Measurements from ENCODE around the gene MIPEP. TPM values are rescaled to one million over a fixed set of nuclear protein-coding genes. Genes with fewer than 3 reads are reported as not detected.

MIPEP gene
- total and polyA plus RNA-seq, 2 experiments from 2014 or later: 12.6 to 19.6 TPM

DNA sequence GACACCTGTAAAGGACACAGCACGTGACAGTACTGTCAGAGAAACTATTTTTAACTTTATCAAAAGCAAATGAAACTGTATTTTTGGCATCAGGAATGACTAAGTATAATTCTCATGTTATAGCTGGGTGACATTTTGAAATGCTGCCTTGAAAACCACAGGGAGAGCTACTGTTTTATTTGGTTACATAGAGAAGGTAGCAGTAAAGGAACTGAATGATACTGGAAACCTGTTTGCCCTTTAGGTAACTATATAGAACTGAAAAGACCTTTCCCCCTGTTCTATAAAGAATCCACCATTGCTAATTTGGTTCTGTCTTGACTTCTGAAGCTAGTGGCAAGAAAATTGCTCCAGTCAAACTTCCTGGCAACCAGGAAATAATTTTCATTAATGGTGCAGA lies 39.1 kb downstream of the MIPEP start:
- in situ Hi-C loops (cut with MboI): no loop called here
- H3K4me3 ChIP-seq: no peak overlapping the region
- H3K4me2 ChIP-seq (ENCODE audit: unreplicated experiment): no peak overlapping the region
- H3K9me2 ChIP-seq (ENCODE audit: insufficient read depth): no peaks in the 10 kb centered on the region
- TF ChIP-seq EZH2 (IDR thresholded peaks at IDR 0.05; ENCODE audit: insufficient read depth, poor library complexity, severe bottlenecking): no peak
- no peak for TF ChIP-seq EZH2phosphoT487 (IDR thresholded peaks at IDR 0.05; ENCODE audit: insufficient read depth, low read depth)
- H3K36me3 ChIP-seq (ENCODE audit: low read depth): no peaks in the 10 kb centered on the region
- no peak for DNase-seq
- H2AFZ ChIP-seq: no peak overlapping the region
- H3K9ac ChIP-seq: no peak overlapping the region
- H3K9me3 ChIP-seq (ENCODE audit: low read depth): no peaks in the 10 kb centered on the region
- H3K27ac ChIP-seq: no peak overlapping the region
- no peaks in the 10 kb centered on the region for H3F3A ChIP-seq (ENCODE audit: insufficient read depth)
- H4K20me1 ChIP-seq (ENCODE audit: insufficient read depth): no peaks in the 10 kb centered on the region
- H3K79me2 ChIP-seq (ENCODE audit: insufficient read depth): no peaks in the 10 kb centered on the region
- 96% methylated on average over 1 of the region's 1 CpG for WGBS, 2 experiments (ENCODE audit: low coverage in 1 of 2, low lambda C conversion rate in 2 of 2, missing lambda C conversion rate in 2 of 2)
- no peaks in the 10 kb centered on the region for H3K27me3 ChIP-seq (replicated peaks; ENCODE audit: insufficient read depth)
- no peaks in the 10 kb centered on the region for H3K4me1 ChIP-seq (ENCODE audit: insufficient read depth)

DNA sequence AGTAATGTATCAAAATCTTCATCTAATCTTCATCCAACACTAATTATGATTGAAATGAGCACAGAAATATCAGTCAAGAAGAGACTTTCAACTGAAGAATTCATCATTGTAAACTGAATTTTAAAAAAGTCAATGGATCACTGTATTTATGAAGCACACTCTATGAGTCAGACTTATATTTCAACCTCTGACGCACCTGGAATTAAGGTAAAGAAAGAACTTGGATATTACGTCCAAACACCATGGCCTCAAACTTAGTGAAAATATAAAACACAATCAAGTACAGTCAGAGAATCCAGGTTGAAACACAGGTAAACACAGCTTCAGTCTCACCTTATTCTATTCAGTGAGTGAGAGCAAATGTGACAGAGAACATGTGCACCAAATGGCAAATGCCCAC lies 39.5 kb downstream of the MIPEP start:
- no peaks in the 10 kb centered on the region for H3K36me3 ChIP-seq (ENCODE audit: low read depth)
- no peak overlapping the region for H3K4me2 ChIP-seq (ENCODE audit: unreplicated experiment)
- H3K79me2 ChIP-seq (ENCODE audit: insufficient read depth): no peaks in the 10 kb centered on the region
- no peak overlapping the region for H3K9ac ChIP-seq
- 98 to 100% methylated on average over 2 of the region's 2 CpGs for WGBS, 2 experiments (ENCODE audit: low coverage in 1 of 2, low lambda C conversion rate in 2 of 2, missing lambda C conversion rate in 2 of 2)
- in situ Hi-C loops (cut with MboI): no loop called here
- H3K27me3 ChIP-seq (replicated peaks; ENCODE audit: insufficient read depth): no peaks in the 10 kb centered on the region
- no peaks in the 10 kb centered on the region for H4K20me1 ChIP-seq (ENCODE audit: insufficient read depth)
- DNase-seq: no peak
- H3F3A ChIP-seq (ENCODE audit: insufficient read depth): no peaks in the 10 kb centered on the region
- H3K27ac ChIP-seq: no peak overlapping the region
- no peak overlapping the region for H3K4me3 ChIP-seq
- no peak overlapping the region for H2AFZ ChIP-seq
- H3K4me1 ChIP-seq (ENCODE audit: insufficient read depth): no peaks in the 10 kb centered on the region
- no peaks in the 10 kb centered on the region for H3K9me3 ChIP-seq (ENCODE audit: low read depth)
- TF ChIP-seq EZH2phosphoT487 (IDR thresholded peaks at IDR 0.05; ENCODE audit: insufficient read depth, low read depth) (no peak), EZH2 (IDR thresholded peaks at IDR 0.05; ENCODE audit: insufficient read depth, poor library complexity, severe bottlenecking) (no peak)
- no peaks in the 10 kb centered on the region for H3K9me2 ChIP-seq (ENCODE audit: insufficient read depth)

DNA sequence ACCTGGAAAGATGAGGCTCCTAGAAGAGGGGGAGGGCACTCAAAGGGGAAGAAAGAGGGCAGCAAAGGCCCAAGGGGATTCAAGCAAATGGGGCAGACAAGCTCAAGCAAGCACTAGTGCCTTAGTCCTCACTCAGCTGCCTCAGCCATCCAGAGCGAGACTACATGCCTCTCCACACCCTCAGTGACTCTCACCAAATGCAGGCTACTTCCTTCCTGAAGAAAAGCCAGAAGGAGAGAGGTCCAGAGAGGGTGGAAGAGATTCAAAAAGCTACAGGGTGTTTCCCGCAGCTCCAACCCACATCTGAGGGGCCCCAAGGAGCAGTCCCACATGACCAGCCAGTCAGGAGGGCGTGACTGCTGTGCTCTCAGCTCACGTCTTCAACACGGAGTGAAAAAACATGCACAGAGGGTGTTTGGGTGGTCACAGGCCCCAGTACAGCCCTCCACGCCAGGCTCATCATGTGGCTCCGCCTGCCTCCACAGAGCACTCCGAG lies 40.5 kb downstream of the MIPEP start:
- Histone ChIP-seq H4K20me1 (ENCODE audit: insufficient read depth) (no peaks in the 10 kb centered on the region), H3K27ac (no peak overlapping the region), H3K4me3 (no peak overlapping the region), H3K4me2 (ENCODE audit: unreplicated experiment) (no peak overlapping the region), H2AFZ (no peak overlapping the region), H3K4me1 (ENCODE audit: insufficient read depth) (no peaks in the 10 kb centered on the region), H3K79me2 (ENCODE audit: insufficient read depth) (no peaks in the 10 kb centered on the region), H3K9me2 (ENCODE audit: insufficient read depth) (no peaks in the 10 kb centered on the region), H3F3A (ENCODE audit: insufficient read depth) (no peaks in the 10 kb centered on the region), H3K9ac (no peak overlapping the region), H3K27me3 (replicated peaks; ENCODE audit: insufficient read depth) (no peaks in the 10 kb centered on the region), H3K9me3 (ENCODE audit: low read depth) (no peaks in the 10 kb centered on the region), H3K36me3 (ENCODE audit: low read depth) (no peaks in the 10 kb centered on the region)
- in situ Hi-C loops (cut with MboI): no loop called here
- DNase-seq: no peak
- WGBS, 2 experiments (ENCODE audit: low coverage in 1 of 2, low lambda C conversion rate in 2 of 2, missing lambda C conversion rate in 2 of 2): 55 to 72% methylated on average over 8 of the region's 8 CpGs
- TF ChIP-seq EZH2 (IDR thresholded peaks at IDR 0.05; ENCODE audit: insufficient read depth, poor library complexity, severe bottlenecking) (no peak), EZH2phosphoT487 (IDR thresholded peaks at IDR 0.05; ENCODE audit: insufficient read depth, low read depth) (no peak)

DNA sequence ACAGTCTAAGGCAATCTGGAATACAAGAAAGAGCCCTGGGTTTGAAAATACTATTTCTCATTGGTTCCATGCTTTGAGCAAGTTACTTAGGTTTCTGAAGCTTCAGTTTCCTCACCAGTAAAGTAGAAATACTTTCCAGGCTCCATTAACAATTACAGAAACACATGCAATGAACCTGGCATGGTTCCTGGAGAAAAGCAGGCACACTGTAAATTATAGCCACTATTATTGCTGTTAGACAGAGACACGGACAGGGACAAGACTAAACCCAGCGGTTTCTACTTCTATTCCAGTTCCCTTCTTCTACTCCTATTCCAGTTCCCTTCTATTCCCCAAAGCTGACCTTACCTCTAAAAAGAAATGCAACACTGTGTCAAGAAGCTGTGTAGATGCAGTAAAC lies 41.2 kb downstream of the MIPEP start:
- H3K36me3 ChIP-seq (ENCODE audit: low read depth): no peaks in the 10 kb centered on the region
- no peaks in the 10 kb centered on the region for H3K4me1 ChIP-seq (ENCODE audit: insufficient read depth)
- H3K9me2 ChIP-seq (ENCODE audit: insufficient read depth): no peaks in the 10 kb centered on the region
- no peaks in the 10 kb centered on the region for H4K20me1 ChIP-seq (ENCODE audit: insufficient read depth)
- no peaks in the 10 kb centered on the region for H3K27me3 ChIP-seq (replicated peaks; ENCODE audit: insufficient read depth)
- H3K79me2 ChIP-seq (ENCODE audit: insufficient read depth): no peaks in the 10 kb centered on the region
- no peak overlapping the region for H3K9ac ChIP-seq
- no peak overlapping the region for H2AFZ ChIP-seq
- H3F3A ChIP-seq (ENCODE audit: insufficient read depth): no peaks in the 10 kb centered on the region
- 35 to 38% methylated on average over 2 of the region's 2 CpGs for WGBS, 2 experiments (ENCODE audit: low coverage in 1 of 2, low lambda C conversion rate in 2 of 2, missing lambda C conversion rate in 2 of 2)
- in situ Hi-C loops (cut with MboI): no loop called here
- H3K9me3 ChIP-seq (ENCODE audit: low read depth): no peaks in the 10 kb centered on the region
- H3K27ac ChIP-seq: no peak overlapping the region
- TF ChIP-seq EZH2phosphoT487 (IDR thresholded peaks at IDR 0.05; ENCODE audit: insufficient read depth, low read depth) (no peak), EZH2 (IDR thresholded peaks at IDR 0.05; ENCODE audit: insufficient read depth, poor library complexity, severe bottlenecking) (no peak)
- no peak overlapping the region for H3K4me3 ChIP-seq
- no peak for DNase-seq
- H3K4me2 ChIP-seq (ENCODE audit: unreplicated experiment): no peak overlapping the region

DNA sequence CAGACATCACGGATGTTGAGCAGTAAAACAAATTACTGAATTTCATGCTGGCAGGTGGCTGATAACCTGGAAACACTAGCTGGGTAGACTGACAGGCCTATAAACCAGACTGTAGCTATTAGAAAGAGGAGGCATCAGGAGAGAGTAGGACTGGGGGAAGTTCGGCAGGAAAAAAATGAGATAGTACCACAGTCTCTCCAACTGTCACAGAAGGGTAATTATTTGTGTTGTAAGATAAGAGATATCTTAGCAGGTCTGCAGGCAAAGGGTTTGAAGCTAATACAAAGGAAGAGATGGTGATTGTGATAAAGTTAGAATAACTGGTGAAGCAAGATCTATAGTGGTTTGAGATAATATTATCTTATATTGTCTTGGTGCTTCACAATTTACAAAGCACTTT lies 41.7 kb downstream of the MIPEP start:
- no peaks in the 10 kb centered on the region for H3F3A ChIP-seq (ENCODE audit: insufficient read depth)
- 98% methylated on average over 2 of the region's 2 CpGs for WGBS, 2 experiments (ENCODE audit: low coverage in 1 of 2, low lambda C conversion rate in 2 of 2, missing lambda C conversion rate in 2 of 2)
- no peak overlapping the region for H2AFZ ChIP-seq
- no peak overlapping the region for H3K4me2 ChIP-seq (ENCODE audit: unreplicated experiment)
- DNase-seq: no peak
- in situ Hi-C loops (cut with MboI): no loop called here
- H3K27me3 ChIP-seq (replicated peaks; ENCODE audit: insufficient read depth): no peaks in the 10 kb centered on the region
- no peaks in the 10 kb centered on the region for H3K4me1 ChIP-seq (ENCODE audit: insufficient read depth)
- no peak overlapping the region for H3K4me3 ChIP-seq
- no peak overlapping the region for H3K9ac ChIP-seq
- no peaks in the 10 kb centered on the region for H3K9me2 ChIP-seq (ENCODE audit: insufficient read depth)
- no peak overlapping the region for H3K27ac ChIP-seq
- H3K79me2 ChIP-seq (ENCODE audit: insufficient read depth): no peaks in the 10 kb centered on the region
- no peaks in the 10 kb centered on the region for H3K36me3 ChIP-seq (ENCODE audit: low read depth)
- H4K20me1 ChIP-seq (ENCODE audit: insufficient read depth): no peaks in the 10 kb centered on the region
- no peaks in the 10 kb centered on the region for H3K9me3 ChIP-seq (ENCODE audit: low read depth)
- TF ChIP-seq EZH2phosphoT487 (IDR thresholded peaks at IDR 0.05; ENCODE audit: insufficient read depth, low read depth) (no peak), EZH2 (IDR thresholded peaks at IDR 0.05; ENCODE audit: insufficient read depth, poor library complexity, severe bottlenecking) (no peak)

Data from GM23248 (cell line).